HEK293T (cell line): ENCODE measurements around the gene CCDC158.

ENCODE experiments used
- CTCF ChIA-PET: fragments of 350-600 bp; formaldehyde crosslinking; extraction: SDS; loops from one replicate; lab custom pipeline; 2021; ENCODE audit warnings: antibody characterized with exemption, inconsistent platforms; lab: Yijun Ruan, JAX
- POLR2A ChIA-PET: fragments of 350-600 bp; formaldehyde crosslinking; extraction: SDS; loops from one replicate; lab custom pipeline; 2020; ENCODE audit warnings: antibody characterized with exemption, inconsistent platforms; lab: Yijun Ruan, JAX
- DNase-seq: peaks from one replicate; pipeline ENCODE4 v3.0.0; 2012; ENCODE audit warnings: mixed read lengths; ENCODE audit errors: extremely low spot score
- ARNT ChIP-seq: fragments of 450-650 bp; IDR thresholded peaks from 2 replicates; pipeline ENCODE4 v1.6.1; 2017; ENCODE audit warnings: mild to moderate bottlenecking
- BHLHE40 ChIP-seq: fragments of 450-650 bp; IDR thresholded peaks from 2 replicates; pipeline ENCODE4 v1.6.1; 2016; ENCODE audit warnings: mild to moderate bottlenecking, moderate library complexity, borderline replicate concordance
- CTBP1 ChIP-seq: fragments of 450-650 bp; IDR thresholded peaks from 2 replicates; pipeline ENCODE4 v1.6.1; 2016; ENCODE audit warnings: borderline replicate concordance
- ELF4 ChIP-seq: fragments of 450-650 bp; IDR thresholded peaks from 2 replicates; pipeline ENCODE4 v1.6.1; 2017; ENCODE audit warnings: antibody characterized with exemption
- FOXA1 ChIP-seq: fragments of 450-650 bp; IDR thresholded peaks from 2 replicates; pipeline ENCODE4 v1.6.1; 2016; ENCODE audit warnings: mild to moderate bottlenecking
- FOXK2 ChIP-seq: fragments of 450-650 bp; IDR thresholded peaks from 2 replicates; pipeline ENCODE4 v1.6.1; 2016; ENCODE audit warnings: mild to moderate bottlenecking
- FOXM1 ChIP-seq: fragments of 450-650 bp; IDR thresholded peaks from 2 replicates; pipeline ENCODE4 v1.6.1; 2017; ENCODE audit warnings: mild to moderate bottlenecking, borderline replicate concordance
- HDGF ChIP-seq: fragments of 450-650 bp; IDR thresholded peaks from 2 replicates; pipeline ENCODE4 v1.6.1; 2017; ENCODE audit warnings: antibody characterized with exemption, borderline replicate concordance
- L3MBTL2 ChIP-seq: fragments of 450-650 bp; conservative IDR thresholded peaks from 2 replicates; pipeline ENCODE4 v1.6.1; 2016; ENCODE audit warnings: mild to moderate bottlenecking
- LEF1 ChIP-seq: fragments of 450-650 bp; IDR thresholded peaks from 2 replicates; pipeline ENCODE4 v1.6.1; 2017; ENCODE audit warnings: mild to moderate bottlenecking, borderline replicate concordance
- NFRKB ChIP-seq: fragments of 450-650 bp; IDR thresholded peaks from 2 replicates; pipeline ENCODE4 v1.6.1; 2016; ENCODE audit warnings: mild to moderate bottlenecking, moderate library complexity
- SP1 ChIP-seq: fragments of 450-650 bp; IDR thresholded peaks from 2 replicates; pipeline ENCODE4 v1.6.1; 2017
- SUZ12 ChIP-seq: fragments of 450-650 bp; IDR thresholded peaks from 2 replicates; pipeline ENCODE4 v1.6.1; 2016; ENCODE audit warnings: mild to moderate bottlenecking
- TARDBP ChIP-seq: fragments of 450-650 bp; IDR thresholded peaks from 2 replicates; pipeline ENCODE4 v1.6.1; 2016
- ZNF384 ChIP-seq: fragments of 450-650 bp; IDR thresholded peaks from 2 replicates; pipeline ENCODE4 v1.6.1; 2016
- TF ChIP-seq, protein P1 (sequence below): fragments of 450-650 bp; IDR thresholded peaks from 2 replicates; pipeline ENCODE4 v1.6.1; 2016

Gene CCDC158

DNA sequence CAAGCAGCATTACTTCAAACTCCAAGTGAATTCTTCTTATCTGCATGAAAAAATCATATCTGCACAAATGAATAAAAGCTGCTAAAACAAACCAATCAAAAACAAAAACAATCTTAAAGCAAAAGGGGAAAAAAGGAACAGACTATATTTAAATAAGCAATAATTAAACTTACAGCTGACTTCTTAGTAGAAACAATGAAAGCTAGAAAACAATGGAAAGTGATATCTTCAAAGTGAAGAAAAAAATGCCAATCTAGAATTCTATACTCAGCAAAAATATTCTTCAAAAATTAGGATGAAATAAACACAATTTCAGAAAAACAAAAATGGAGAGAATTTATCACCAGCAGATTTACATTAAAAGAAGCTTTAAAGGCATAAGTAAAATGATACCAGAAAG is 94.4 kb downstream of the CCDC158 start:
- no peak for DNase-seq
- ChIA-PET POLR2A (no interaction called here), CTCF (interaction anchor here (1.2 kb wide), 1 partner anchor 21 kb away, joined by 3 read pairs; no protein-coding TSS in a partner anchor)
- TF ChIP-seq NFRKB (no peak), ZNF384 (peak; percentile 36; the same call in 1 of the 2 replicates)

DNA sequence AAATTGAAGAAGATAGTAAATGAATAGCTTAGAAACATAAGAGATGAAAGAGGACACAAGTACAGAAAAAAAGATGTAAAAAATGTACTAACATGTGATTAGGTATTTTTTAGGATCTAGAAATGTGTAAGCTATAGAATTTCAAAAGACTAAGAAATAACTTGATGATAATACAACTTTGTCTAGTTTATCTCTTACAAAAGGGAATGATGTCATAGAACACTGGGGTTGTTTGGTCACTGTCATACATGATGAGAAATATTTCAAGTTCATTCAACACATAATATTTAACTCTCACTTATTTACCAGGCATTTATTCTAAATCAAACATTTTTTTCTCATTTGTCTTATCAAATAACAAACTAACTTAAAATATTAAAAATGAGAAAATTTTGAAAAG is 95.9 kb downstream of the CCDC158 start:
- ChIA-PET CTCF (no interaction called here), POLR2A (no interaction called here)
- no peak for DNase-seq
- no peak for TF ChIP-seq NFRKB
- TF ChIP-seq, protein P1, sequence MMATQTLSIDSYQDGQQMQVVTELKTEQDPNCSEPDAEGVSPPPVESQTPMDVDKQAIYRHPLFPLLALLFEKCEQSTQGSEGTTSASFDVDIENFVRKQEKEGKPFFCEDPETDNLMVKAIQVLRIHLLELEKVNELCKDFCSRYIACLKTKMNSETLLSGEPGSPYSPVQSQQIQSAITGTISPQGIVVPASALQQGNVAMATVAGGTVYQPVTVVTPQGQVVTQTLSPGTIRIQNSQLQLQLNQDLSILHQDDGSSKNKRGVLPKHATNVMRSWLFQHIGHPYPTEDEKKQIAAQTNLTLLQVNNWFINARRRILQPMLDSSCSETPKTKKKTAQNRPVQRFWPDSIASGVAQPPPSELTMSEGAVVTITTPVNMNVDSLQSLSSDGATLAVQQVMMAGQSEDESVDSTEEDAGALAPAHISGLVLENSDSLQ: no peak
- TF ChIP-seq SUZ12: no peak
- no peak for TF ChIP-seq FOXK2
- no peak for TF ChIP-seq ARNT
- no peak for TF ChIP-seq TARDBP
- no peak for TF ChIP-seq SP1
- no peak for TF ChIP-seq BHLHE40
- TF ChIP-seq ZNF384: no peak
- TF ChIP-seq FOXM1: no peak
- TF ChIP-seq ELF4: no peak
- no peak for TF ChIP-seq CTBP1
- TF ChIP-seq HDGF: no peak
- no peak for TF ChIP-seq LEF1
- TF ChIP-seq FOXA1: no peak

DNA sequence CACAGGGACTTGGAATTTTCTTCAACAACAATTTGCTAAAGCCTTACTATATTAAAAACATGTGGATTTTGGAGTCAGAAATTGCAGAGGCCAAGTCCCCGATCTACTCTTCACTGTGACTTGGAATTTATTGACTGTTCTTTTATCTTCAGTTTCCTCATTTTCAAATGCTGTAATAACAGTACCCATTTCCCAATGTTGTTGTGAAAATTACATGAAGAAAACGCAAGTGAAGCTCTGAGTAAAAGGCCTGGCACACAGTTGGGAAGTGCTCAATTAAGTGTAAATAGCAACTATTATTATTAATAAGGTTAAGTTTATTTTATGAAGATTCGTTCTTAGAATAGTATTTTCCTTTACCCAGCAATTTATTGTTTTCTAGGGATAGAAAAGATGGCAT is 98.7 kb downstream of the CCDC158 start:
- TF ChIP-seq SUZ12: no peak
- TF ChIP-seq ZNF384: no peak
- TF ChIP-seq CTBP1: no peak
- TF ChIP-seq, protein P1: no peak
- no peak for TF ChIP-seq TARDBP
- TF ChIP-seq SP1: no peak
- TF ChIP-seq BHLHE40: no peak
- TF ChIP-seq HDGF: no peak
- TF ChIP-seq FOXM1: no peak
- no peak for TF ChIP-seq FOXA1
- no peak for TF ChIP-seq ARNT
- TF ChIP-seq FOXK2: no peak
- TF ChIP-seq L3MBTL2: no peak
- TF ChIP-seq ELF4: no peak
- TF ChIP-seq NFRKB: no peak
- no peak for TF ChIP-seq LEF1
- CTCF ChIA-PET: no interaction called here

DNA sequence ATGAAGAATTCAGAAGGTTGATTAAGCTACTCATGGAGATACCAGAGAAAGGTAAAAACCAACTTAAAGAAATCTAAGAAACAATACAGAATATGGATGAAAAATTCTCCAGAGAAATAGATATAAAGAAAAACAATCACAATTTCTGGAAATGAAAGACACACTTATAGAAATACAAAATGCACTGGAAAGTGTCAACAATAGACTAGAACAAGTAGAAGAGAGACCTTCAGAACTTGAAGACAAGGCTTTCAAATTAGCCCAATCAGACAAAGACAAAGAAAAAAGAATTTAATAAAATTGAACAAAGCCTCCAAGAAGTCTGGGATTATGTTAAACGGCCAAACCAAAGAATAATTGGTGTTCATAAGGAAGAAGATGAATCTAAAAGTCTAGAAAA is 104.8 kb downstream of the CCDC158 start:
- CTCF ChIA-PET: interaction anchor here (1.4 kb wide), 1 partner anchor 10 kb away, joined by 6 read pairs; the partner anchor contains the start of gene STBD1
- DNase-seq: no peak
- POLR2A ChIA-PET: no interaction called here
- TF ChIP-seq FOXK2 (no peak), TARDBP (no peak), ARNT (no peak), L3MBTL2 (no peak), FOXA1 (no peak), LEF1 (no peak), SP1 (no peak), ZNF384 (no peak), CTBP1 (no peak), NFRKB (no peak), BHLHE40 (no peak), SUZ12 (no peak)

More for the DNA sequence above, 98.7 kb downstream of the CCDC158 start:
- POLR2A ChIA-PET: no interaction called here
- DNase-seq: no peak

DNA sequence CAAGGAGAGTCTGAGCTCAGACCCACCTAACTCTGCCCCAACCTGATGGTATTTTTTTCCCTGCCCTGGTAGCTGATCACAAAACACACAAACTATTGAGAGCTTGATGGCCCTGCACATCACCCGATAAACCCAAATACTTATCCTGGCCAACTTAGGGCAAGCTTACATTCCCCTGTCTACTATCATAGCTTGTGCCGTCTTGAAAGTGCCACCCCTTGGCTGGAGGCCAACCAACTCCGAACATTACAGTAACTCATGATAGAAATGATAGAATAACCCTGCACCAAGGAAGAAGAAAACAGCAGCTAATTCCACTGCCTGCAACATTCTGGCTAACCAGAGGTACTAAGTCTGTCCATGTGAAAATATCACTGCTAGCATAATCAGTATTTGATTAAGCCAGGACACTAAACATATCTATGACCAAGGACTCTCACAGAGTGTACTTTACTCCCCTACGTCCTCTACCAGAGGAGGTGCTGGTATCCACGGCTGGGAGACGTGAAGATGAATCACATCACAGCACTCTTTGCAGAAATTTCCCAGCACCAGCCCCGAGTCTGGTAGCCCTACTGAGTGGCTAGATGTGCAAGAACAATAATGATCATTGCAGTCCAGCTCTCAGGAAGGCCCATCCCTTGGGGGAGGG is 105.5 kb downstream of the CCDC158 start:
- POLR2A ChIA-PET: no interaction called here
- TF ChIP-seq FOXM1: no peak
- TF ChIP-seq CTBP1: no peak
- TF ChIP-seq ARNT: no peak
- no peak for TF ChIP-seq NFRKB
- no peak for TF ChIP-seq SUZ12
- no peak for TF ChIP-seq BHLHE40
- TF ChIP-seq TARDBP: no peak
- TF ChIP-seq HDGF: no peak
- TF ChIP-seq SP1: no peak
- TF ChIP-seq L3MBTL2: no peak
- TF ChIP-seq ELF4: no peak
- no peak for TF ChIP-seq FOXA1
- TF ChIP-seq ZNF384: no peak
- TF ChIP-seq, protein P1: no peak
- no peak for TF ChIP-seq FOXK2
- TF ChIP-seq LEF1: no peak
- CTCF ChIA-PET: interaction anchor here (1.4 kb wide), 1 partner anchor 9 kb away, joined by 6 read pairs; the partner anchor contains the start of gene STBD1
- DNase-seq: no peak

DNA sequence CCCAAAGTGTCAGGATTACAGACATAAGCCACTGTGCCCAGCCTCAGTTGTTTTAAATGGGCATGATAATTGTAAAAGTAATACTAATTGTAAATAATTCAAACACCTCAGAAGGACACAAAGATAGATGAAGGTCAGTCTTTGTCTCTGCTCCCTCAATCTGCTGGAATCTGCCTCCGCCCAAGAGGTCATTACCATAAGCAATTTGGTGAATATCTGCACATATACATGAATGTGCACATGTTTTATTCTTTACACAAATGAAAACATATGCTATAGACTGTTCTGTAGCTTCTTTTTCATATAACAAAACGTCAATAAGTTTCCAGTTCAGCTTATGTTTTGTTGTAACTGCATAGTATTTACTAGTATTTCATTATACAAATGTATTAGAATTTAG is 107.4 kb downstream of the CCDC158 start:
- no peak for TF ChIP-seq CTBP1
- no peak for TF ChIP-seq L3MBTL2
- TF ChIP-seq HDGF: no peak
- TF ChIP-seq ZNF384: no peak
- TF ChIP-seq FOXK2: no peak
- TF ChIP-seq, protein P1: no peak
- TF ChIP-seq ELF4: no peak
- no peak for TF ChIP-seq FOXA1
- TF ChIP-seq LEF1: no peak
- no peak for TF ChIP-seq NFRKB
- no peak for TF ChIP-seq BHLHE40
- no peak for TF ChIP-seq TARDBP
- TF ChIP-seq ARNT: no peak
- TF ChIP-seq SP1: no peak
- no peak for TF ChIP-seq FOXM1
- no peak for TF ChIP-seq SUZ12
- CTCF ChIA-PET: interaction anchor here (0.5 kb wide), 1 partner anchor 65 kb away, joined by 3 read pairs; no protein-coding TSS in a partner anchor
- no peak for DNase-seq
- POLR2A ChIA-PET: no interaction called here
